Mesenchymal stem cell (in vitro differentiated cells and primary cell): Measurements from ENCODE around the gene CDCA8.

ENCODE experiments used
- DNase-seq: peaks from one replicate; pipeline ENCODE4 v3.0.0-alpha.2; 2013
- H2AFZ ChIP-seq: one replicate; pipeline ENCODE4 v1.6.1; 2013; ENCODE audit warnings: low read depth, mild to moderate bottlenecking, control low read depth, inconsistent platforms, low read length, moderate library complexity
- H2AK5ac ChIP-seq: 2 replicates; pipeline ENCODE4 v1.6.1; 2013; ENCODE audit warnings: low read length, moderate library complexity, mild to moderate bottlenecking, inconsistent platforms; ENCODE audit not compliant: severe bottlenecking
- H2BK120ac ChIP-seq: one replicate; pipeline ENCODE4 v1.6.1; 2013; ENCODE audit warnings: low read depth, mild to moderate bottlenecking, inconsistent platforms, low read length, moderate library complexity
- H2BK12ac ChIP-seq, 2 experiments: one replicate each; pipeline ENCODE4 v1.6.1; 2013; ENCODE audit warnings: inconsistent platforms in 2 of 2, low read length in 2 of 2, mild to moderate bottlenecking in 2 of 2, moderate library complexity in 2 of 2, control low read depth in 1 of 2
- H2BK15ac ChIP-seq: one replicate; pipeline ENCODE4 v1.6.1; 2013; ENCODE audit warnings: mild to moderate bottlenecking, low read depth, inconsistent platforms; ENCODE audit not compliant: poor library complexity, severe bottlenecking
- H2BK5ac ChIP-seq: 2 replicates; pipeline ENCODE4 v1.6.1; 2013; ENCODE audit warnings: low read depth, mild to moderate bottlenecking, low read length, control low read depth, inconsistent platforms; ENCODE audit not compliant: poor library complexity, severe bottlenecking
- H3K14ac ChIP-seq, 2 experiments: one replicate each; pipeline ENCODE4 v1.6.1; 2013; ENCODE audit warnings: inconsistent platforms in 2 of 2, low read length in 2 of 2, control low read depth in 1 of 2, mild to moderate bottlenecking in 1 of 2, moderate library complexity in 1 of 2
- H3K18ac ChIP-seq, 2 experiments: one replicate each; pipeline ENCODE4 v1.6.1; 2013; ENCODE audit warnings: inconsistent platforms in 2 of 2, low read length in 2 of 2, control low read depth in 1 of 2, low read depth in 1 of 2, mild to moderate bottlenecking in 1 of 2
- H3K23ac ChIP-seq, 2 experiments: one replicate each; pipeline ENCODE4 v1.6.1; 2013; ENCODE audit warnings: inconsistent platforms in 2 of 2, low read length in 2 of 2, mild to moderate bottlenecking in 2 of 2, moderate library complexity in 2 of 2, control low read depth in 1 of 2
- H3K27ac ChIP-seq: 2 replicates; pipeline ENCODE4 v1.5.1; 2013; ENCODE audit warnings: mild to moderate bottlenecking, moderate library complexity, low read length, control low read depth, inconsistent platforms; ENCODE audit not compliant: poor library complexity, severe bottlenecking
- H3K27me3 ChIP-seq, 2 experiments: 2 replicates each; pipeline versions ENCODE4 v1.6.1 to v1.7.0; 2013; ENCODE audit warnings: low read length in 2 of 2, mild to moderate bottlenecking in 2 of 2, moderate library complexity in 2 of 2, control low read depth in 1 of 2, inconsistent platforms in 1 of 2; ENCODE audit not compliant: control insufficient read depth in 1 of 2, insufficient read depth in 1 of 2
- H3K36me3 ChIP-seq, 2 experiments: 2 replicates each; pipeline versions ENCODE4 v1.6.1 to v1.7.0; 2013; ENCODE audit warnings: low read length in 2 of 2, control low read depth in 1 of 2, inconsistent platforms in 1 of 2, low read depth in 1 of 2, mild to moderate bottlenecking in 1 of 2; ENCODE audit not compliant: insufficient read depth in 2 of 2, control insufficient read depth in 1 of 2
- H3K4ac ChIP-seq, 2 experiments: one replicate each; pipeline ENCODE4 v1.6.1; 2013; ENCODE audit warnings: inconsistent platforms in 2 of 2, low read length in 2 of 2, mild to moderate bottlenecking in 2 of 2, moderate library complexity in 2 of 2, control low read depth in 1 of 2, low read depth in 1 of 2
- H3K4me1 ChIP-seq: 2 replicates; pipeline ENCODE4 v1.6.1; 2013; ENCODE audit warnings: low read depth, low read length, control low read depth; ENCODE audit not compliant: control insufficient read depth, insufficient read depth
- H3K4me2 ChIP-seq: 2 replicates; pipeline ENCODE4 v1.6.1; 2013; ENCODE audit warnings: low read length, mild to moderate bottlenecking, inconsistent platforms; ENCODE audit not compliant: poor library complexity, severe bottlenecking
- H3K4me3 ChIP-seq, 2 experiments: 2 replicates each; pipeline versions ENCODE4 v1.5.1 to v1.7.0; 2013; ENCODE audit warnings: low read length in 2 of 2, mild to moderate bottlenecking in 2 of 2, control low read depth in 1 of 2, low read depth in 1 of 2; ENCODE audit not compliant: insufficient read depth in 1 of 2
- H3K79me1 ChIP-seq: replicated peaks from 2 replicates; pipeline ENCODE4 v1.6.1; 2013; ENCODE audit warnings: mild to moderate bottlenecking, control low read depth, low read length, inconsistent platforms; ENCODE audit not compliant: poor library complexity, severe bottlenecking
- H3K9ac ChIP-seq: 2 replicates; pipeline ENCODE4 v1.7.0; 2013; ENCODE audit warnings: mild to moderate bottlenecking, low read length, moderate library complexity
- H3K9me3 ChIP-seq: 2 replicates; pipeline ENCODE4 v1.7.0; 2013; ENCODE audit warnings: mild to moderate bottlenecking, low read length; ENCODE audit not compliant: control insufficient read depth
- H4K8ac ChIP-seq: one replicate; pipeline ENCODE4 v1.6.1; 2013; ENCODE audit warnings: inconsistent platforms, mild to moderate bottlenecking, low read length, moderate library complexity
- H4K91ac ChIP-seq: one replicate; pipeline ENCODE4 v1.6.1; 2013; ENCODE audit warnings: mild to moderate bottlenecking, low read length, inconsistent platforms
- WGBS: methylation state at CpG from one replicate; pipeline ENCODE4 v1.1.7; 2013; ENCODE audit warnings: mixed read lengths; 5-methylcytosine and 5-hydroxymethylcytosine counted together

The CDCA8 gene

GRCh38 chr1:37728416-37728815 lies 36.1 kb downstream of the CDCA8 start:
- Histone ChIP-seq H2BK12ac (no peak overlapping the region), H3K14ac (no peak overlapping the region), H3K27me3 (peaks cover 40 to 83% of the 10 kb centered on the region in 2 experiments), H2AK5ac (no peak overlapping the region), H2AFZ (no peak overlapping the region), H3K27ac (no peak overlapping the region), H3K79me1 (no peaks in the 10 kb centered on the region), H2BK5ac (no peak overlapping the region), H3K9me3 (no peaks in the 10 kb centered on the region), H3K18ac (no peak overlapping the region), H3K36me3 (no peaks in the 10 kb centered on the region), H3K4ac (no peak overlapping the region), H4K8ac (no peak overlapping the region), H3K4me2 (no peak overlapping the region), H3K23ac (no peak overlapping the region), H2BK120ac (no peak overlapping the region), H3K4me1 (no peaks in the 10 kb centered on the region), H3K9ac (no peak overlapping the region), H2BK15ac (no peak overlapping the region), H3K4me3 (no peak overlapping the region), H4K91ac (no peak overlapping the region)
- 88% methylated on average over 4 of the region's 4 CpGs for WGBS
- DNase-seq = no peak

- H3K36me3 ChIP-seq = no peaks in the 10 kb centered on the region
- no peak overlapping the region for H3K23ac ChIP-seq
- H3K4me1 ChIP-seq = peaks cover 2% of the 10 kb centered on the region
- no peak overlapping the region for H2AK5ac ChIP-seq
- no peak overlapping the region for H3K4me2 ChIP-seq
- WGBS = 87% methylated on average over 5 of the region's 5 CpGs
- no peak overlapping the region for H3K18ac ChIP-seq
- no peak overlapping the region for H3K14ac ChIP-seq
- H2BK5ac ChIP-seq = no peak overlapping the region
- no peak overlapping the region for H3K4ac ChIP-seq
- H2BK12ac ChIP-seq = no peak overlapping the region
- no peak overlapping the region for H2AFZ ChIP-seq
- H3K9ac ChIP-seq = no peak overlapping the region
- H3K79me1 ChIP-seq = no peaks in the 10 kb centered on the region
- no peak overlapping the region for H2BK120ac ChIP-seq
- H2BK15ac ChIP-seq = no peak overlapping the region
- no peak overlapping the region for H3K4me3 ChIP-seq
- no peak overlapping the region for H3K27ac ChIP-seq
- H4K8ac ChIP-seq = no peak overlapping the region
- no peak for DNase-seq
- H4K91ac ChIP-seq = no peak overlapping the region
- H3K27me3 ChIP-seq = peaks cover 49 to 88% of the 10 kb centered on the region in 2 experiments
- no peaks in the 10 kb centered on the region for H3K9me3 ChIP-seq
Observed at GRCh38 chr1:37730376-37730775, 38.1 kb downstream of the CDCA8 start.

GRCh38 chr1:37731312-37732019 lies 39.1 kb downstream of the CDCA8 start:
- H4K91ac ChIP-seq = no peak overlapping the region
- H3K4me1 ChIP-seq = peaks cover 2% of the 10 kb centered on the region
- H2BK120ac ChIP-seq = no peak overlapping the region
- no peak overlapping the region for H2BK12ac ChIP-seq
- H3K9ac ChIP-seq = no peak overlapping the region
- H3K36me3 ChIP-seq = no peaks in the 10 kb centered on the region
- H3K4me2 ChIP-seq = no peak overlapping the region
- no peak overlapping the region for H2BK5ac ChIP-seq
- 83% methylated on average over 15 of the region's 15 CpGs for WGBS
- no peak overlapping the region for H4K8ac ChIP-seq
- no peak overlapping the region for H3K4me3 ChIP-seq
- H2AFZ ChIP-seq = no peak overlapping the region
- no peak for DNase-seq
- no peaks in the 10 kb centered on the region for H3K79me1 ChIP-seq
- no peak overlapping the region for H3K4ac ChIP-seq
- H3K18ac ChIP-seq = no peak overlapping the region
- peaks cover 54 to 85% of the 10 kb centered on the region in 2 experiments for H3K27me3 ChIP-seq
- H3K14ac ChIP-seq = no peak overlapping the region
- H3K9me3 ChIP-seq = no peaks in the 10 kb centered on the region
- H2AK5ac ChIP-seq = no peak overlapping the region
- no peak overlapping the region for H3K27ac ChIP-seq
- H2BK15ac ChIP-seq = no peak overlapping the region
- no peak overlapping the region for H3K23ac ChIP-seq

- H4K8ac ChIP-seq = no peak overlapping the region
- no peak overlapping the region for H3K14ac ChIP-seq
- H2AK5ac ChIP-seq = no peak overlapping the region
- H3K4me1 ChIP-seq = peaks cover 2% of the 10 kb centered on the region
- peaks cover 53 to 81% of the 10 kb centered on the region in 2 experiments for H3K27me3 ChIP-seq
- H3K36me3 ChIP-seq = no peaks in the 10 kb centered on the region
- H3K4me2 ChIP-seq = no peak overlapping the region
- no peak overlapping the region for H3K18ac ChIP-seq
- no peak overlapping the region for H2BK12ac ChIP-seq
- H3K79me1 ChIP-seq = no peaks in the 10 kb centered on the region
- no peaks in the 10 kb centered on the region for H3K9me3 ChIP-seq
- H4K91ac ChIP-seq = no peak overlapping the region
- WGBS = 86% methylated on average over 12 of the region's 12 CpGs
- DNase-seq = no peak
- no peak overlapping the region for H2AFZ ChIP-seq
- H2BK120ac ChIP-seq = no peak overlapping the region
- no peak overlapping the region for H3K23ac ChIP-seq
- H3K4ac ChIP-seq = no peak overlapping the region
- no peak overlapping the region for H3K4me3 ChIP-seq
- no peak overlapping the region for H2BK5ac ChIP-seq
- no peak overlapping the region for H3K9ac ChIP-seq
- no peak overlapping the region for H2BK15ac ChIP-seq
- no peak overlapping the region for H3K27ac ChIP-seq
Observed at GRCh38 chr1:37732111-37732780, 39.9 kb downstream of the CDCA8 start.
